H1 (cell line): Measurements from ENCODE around the gene NEK3. TPM values are rescaled to one million over a fixed set of nuclear protein-coding genes. Genes with fewer than 3 reads are reported as not detected.

ENCODE experiments used
- CTCF ChIA-PET: fragments of 300-600 bp; sonication (Branson Sonifier 250); formaldehyde crosslinking; loops from one replicate; lab custom pipeline; 2021; ENCODE audit not compliant: partially characterized antibody; lab: Charles Lee
- POLR2A ChIA-PET: fragments of 300-600 bp; sonication (Branson Sonifier 250); formaldehyde crosslinking; loops from one replicate; lab custom pipeline; 2021; ENCODE audit warnings: inconsistent platforms; ENCODE audit not compliant: partially characterized antibody; lab: Charles Lee
- DNase-seq, 2 experiments: peaks; one replicate each; pipeline versions ENCODE4 v3.0.0 to v3.0.0-alpha.2; 2010 to 2022; ENCODE audit warnings: low spot score in 2 of 2, low read depth in 1 of 2, mixed read lengths in 1 of 2
- FAIRE-seq: peaks from 2 replicates; lab custom pipeline; 2011; peaks lifted over from hg19 to GRCh38; lab: Jason Lieb, UNC
- H2AFZ ChIP-seq: 2 replicates; pipeline ENCODE4 v1.8.1; 2012; ENCODE audit warnings: low read length, inconsistent platforms
- H2AK5ac ChIP-seq: 2 replicates; pipeline ENCODE4 v1.6.1; 2013; ENCODE audit warnings: low read depth, low read length
- H2BK120ac ChIP-seq: replicated peaks from 2 replicates; pipeline ENCODE3; 2013; ENCODE audit warnings: low read depth, low read length, inconsistent platforms
- H2BK12ac ChIP-seq: 2 replicates; pipeline ENCODE4 v1.6.1; 2013; ENCODE audit warnings: low read depth, low read length
- H2BK15ac ChIP-seq: 2 replicates; pipeline ENCODE4 v1.6.1; 2013; ENCODE audit warnings: low read length
- H2BK20ac ChIP-seq: 2 replicates; pipeline ENCODE4 v1.6.1; 2013; ENCODE audit warnings: low read length
- H2BK5ac ChIP-seq: 2 replicates; pipeline ENCODE4 v1.6.1; 2013; ENCODE audit warnings: low read depth, low read length
- H3K14ac ChIP-seq: 2 replicates; pipeline ENCODE4 v1.6.1; 2013; ENCODE audit warnings: inconsistent platforms; ENCODE audit not compliant: insufficient read length
- H3K18ac ChIP-seq: 2 replicates; pipeline ENCODE4 v1.6.1; 2013; ENCODE audit warnings: low read length; ENCODE audit errors: extremely low read depth
- H3K23ac ChIP-seq: 2 replicates; pipeline ENCODE4 v1.6.1; 2013; ENCODE audit warnings: inconsistent platforms; ENCODE audit not compliant: insufficient read length
- H3K23me2 ChIP-seq: 2 replicates; pipeline ENCODE4 v1.6.1; 2013; ENCODE audit warnings: low read depth, low read length
- H3K27ac ChIP-seq: 2 replicates; pipeline ENCODE4 v1.6.1; 2011; ENCODE audit warnings: low read depth, low read length, inconsistent platforms
- H3K27me3 ChIP-seq, 4 experiments: replicated peaks in 1 of 4; 1 replicate in 1 of 4; 2 replicates in 3 of 4; pipeline versions ENCODE4 v1.6.1 to v1.8.1; 2011 to 2013; ENCODE audit warnings: low read length in 3 of 4, mild to moderate bottlenecking in 3 of 4, inconsistent platforms in 2 of 4, mixed read lengths in 2 of 4, moderate library complexity in 1 of 4; ENCODE audit not compliant: control insufficient read depth in 3 of 4, insufficient read depth in 3 of 4; ENCODE audit errors: extremely low read depth in 1 of 4
- H3K36me3 ChIP-seq, 4 experiments: 2 replicates each; pipeline versions ENCODE4 v1.6.1 to v1.8.1; 2011 to 2013; ENCODE audit warnings: mild to moderate bottlenecking in 4 of 4, low read length in 3 of 4, moderate library complexity in 2 of 4, control low read depth in 1 of 4, inconsistent platforms in 1 of 4; ENCODE audit not compliant: insufficient read depth in 4 of 4, control insufficient read depth in 2 of 4
- H3K4ac ChIP-seq: replicated peaks from 2 replicates; pipeline ENCODE3; 2013; ENCODE audit warnings: low read length, low read depth, mixed read lengths, inconsistent platforms; ENCODE audit not compliant: insufficient read length
- H3K4me1 ChIP-seq, 4 experiments: replicated peaks in 1 of 4; 1 replicate in 1 of 4; 2 replicates in 3 of 4; pipeline versions ENCODE4 v1.6.1 to v1.8.1; 2011 to 2013; ENCODE audit warnings: low read length in 3 of 4, inconsistent platforms in 2 of 4, mixed read lengths in 1 of 4; ENCODE audit not compliant: insufficient read depth in 4 of 4, control insufficient read depth in 3 of 4
- H3K4me2 ChIP-seq, 2 experiments: 2 replicates each; pipeline versions ENCODE4 v1.6.1 to v1.8.1; 2011 to 2013; ENCODE audit warnings: low read depth in 2 of 2, low read length in 2 of 2, control low read depth in 1 of 2, inconsistent platforms in 1 of 2, mild to moderate bottlenecking in 1 of 2; ENCODE audit not compliant: insufficient read depth in 1 of 2
- H3K4me3 ChIP-seq, 4 experiments: fragments of 200-600, 300-600 bp in 1 of 4; sonication (generic), shearing (Covaris generic), sonication (Bioruptor Twin) in 1 of 4; 2 replicates each; pipeline versions ENCODE4 v1.5.1 to v1.8.1; 2011 to 2016; ENCODE audit warnings: low read length in 4 of 4, low read depth in 3 of 4, control low read depth in 2 of 4, inconsistent platforms in 2 of 4, mild to moderate bottlenecking in 2 of 4, mixed read lengths in 1 of 4, moderate library complexity in 1 of 4; ENCODE audit not compliant: insufficient read depth in 2 of 4; ENCODE audit errors: extremely low read depth in 1 of 4
- H3K56ac ChIP-seq: replicated peaks from 2 replicates; pipeline ENCODE3; 2013; ENCODE audit warnings: low read depth, mild to moderate bottlenecking, mixed read lengths, low read length, inconsistent platforms; ENCODE audit not compliant: insufficient read length
- H3K79me1 ChIP-seq: 2 replicates; pipeline ENCODE4 v1.6.1; 2013; ENCODE audit warnings: low read depth, low read length, control low read depth
- H3K79me2 ChIP-seq, 2 experiments: 2 replicates each; pipeline versions ENCODE4 v1.6.1 to v1.8.1; 2012 to 2013; ENCODE audit warnings: low read length in 2 of 2, mild to moderate bottlenecking in 2 of 2, inconsistent platforms in 1 of 2; ENCODE audit not compliant: insufficient read depth in 2 of 2, control insufficient read depth in 1 of 2
- H3K9ac ChIP-seq, 4 experiments: replicated peaks in 1 of 4; 1 replicate in 1 of 4; 2 replicates in 3 of 4; pipeline versions ENCODE4 v1.6.1 to v1.8.1; 2011 to 2013; ENCODE audit warnings: low read depth in 3 of 4, low read length in 3 of 4, control low read depth in 2 of 4, mild to moderate bottlenecking in 2 of 4, moderate library complexity in 2 of 4, inconsistent platforms in 1 of 4; ENCODE audit errors: extremely low read depth in 1 of 4
- H3K9me3 ChIP-seq, 2 experiments: 2 replicates each; pipeline versions ENCODE4 v1.6.1 to v1.8.1; 2012 to 2013; ENCODE audit warnings: mild to moderate bottlenecking in 2 of 2, moderate library complexity in 2 of 2, control low read depth in 1 of 2, inconsistent platforms in 1 of 2, low read depth in 1 of 2, low read length in 1 of 2, mixed read lengths in 1 of 2; ENCODE audit not compliant: insufficient read depth in 2 of 2
- H4K20me1 ChIP-seq, 2 experiments: replicated peaks in 1 of 2; 2 replicates each; pipeline versions ENCODE3 to v1.8.1; 2011 to 2013; ENCODE audit warnings: inconsistent platforms in 2 of 2, low read length in 2 of 2, mild to moderate bottlenecking in 1 of 2; ENCODE audit not compliant: insufficient read depth in 2 of 2, control insufficient read depth in 1 of 2
- H4K5ac ChIP-seq: 2 replicates; pipeline ENCODE4 v1.6.1; 2013; ENCODE audit warnings: low read length, low read depth, mixed read lengths, inconsistent platforms; ENCODE audit not compliant: insufficient read length
- H4K8ac ChIP-seq: 2 replicates; pipeline ENCODE4 v1.8.0; 2013; ENCODE audit warnings: mild to moderate bottlenecking, moderate library complexity, low read length, inconsistent platforms; ENCODE audit not compliant: insufficient read depth; ENCODE audit errors: extremely low read depth
- H4K91ac ChIP-seq: replicated peaks from 2 replicates; pipeline ENCODE3; 2013; ENCODE audit warnings: low read length, mixed read lengths, inconsistent platforms; ENCODE audit not compliant: insufficient read length
- CBX8 ChIP-seq: fragments of 300-800, 300-1000 bp; sonication (generic); IDR thresholded peaks from 2 replicates; pipeline ENCODE4 v1.7.1; 2016; ENCODE audit warnings: low read depth, low read length, borderline replicate concordance
- E2F6 ChIP-seq: IDR thresholded peaks from 2 replicates; pipeline ENCODE4 v1.6.1; 2012; ENCODE audit warnings: inconsistent platforms
- KDM4A ChIP-seq: IDR thresholded peaks from one replicate; pipeline ENCODE4 v1.7.1; 2012; ENCODE audit warnings: low read depth, mild to moderate bottlenecking, moderate library complexity, low read length, inconsistent platforms; ENCODE audit not compliant: severe bottlenecking
- POLR2A ChIP-seq, 2 experiments: IDR thresholded peaks; 1 replicate in 1 of 2; 2 replicates in 1 of 2; pipeline ENCODE4 v1.6.1; 2011; ENCODE audit warnings: low read depth in 2 of 2, low read length in 2 of 2, mild to moderate bottlenecking in 2 of 2; ENCODE audit errors: control extremely low read depth in 1 of 2
- POLR2AphosphoS5 ChIP-seq: IDR thresholded peaks from 2 replicates; pipeline ENCODE4 v1.6.1; 2011; ENCODE audit warnings: low read depth, low read length
- RXRA ChIP-seq: IDR thresholded peaks from 2 replicates; pipeline ENCODE4 v1.6.1; 2011; ENCODE audit warnings: low read depth, mild to moderate bottlenecking, low read length, moderate library complexity; ENCODE audit not compliant: insufficient read depth
- SP1 ChIP-seq: IDR thresholded peaks from 2 replicates; pipeline ENCODE4 v1.6.1; 2011; ENCODE audit warnings: low read depth, low read length
- WGBS, 2 experiments: shearing (Covaris generic) in 1 of 2; methylation state at CpG; one replicate each; pipeline versions ENCODE4 v1.1.6 to v1.1.7; 2013 to 2015; ENCODE audit warnings: low lambda C conversion rate in 2 of 2, mixed read lengths in 2 of 2, inconsistent platforms in 1 of 2, low coverage in 1 of 2, missing lambda C conversion rate in 1 of 2; ENCODE audit not compliant: insufficient replicate concordance in 2 of 2, insufficient coverage in 1 of 2, insufficient read length in 1 of 2; ENCODE audit errors: extremely low coverage in 1 of 2, missing lambda C conversion rate in 1 of 2; 5-methylcytosine and 5-hydroxymethylcytosine counted together
- long read RNA-seq, 2 experiments: library from RNA in 1 of 2; library from capped mRNA in 1 of 2; stranded (forward); transcript quantifications; one replicate each; pipeline ENCODE4 v2.0.0, GENCODE V29; 2021; ENCODE audit warnings: inconsistent platforms in 1 of 2
- polyA minus RNA-seq, 3 experiments: library from RNA; depleted of rRNA, polyadenylated mRNA; stranded (reverse); fragments of >200 nt; gene quantifications; 1 replicate in 2 of 3; 2 replicates in 1 of 3; pipeline ENCODE4 v1.2.3, GENCODE V29; 2011
- polyA plus RNA-seq, 7 experiments: library from polyadenylated mRNA; depleted of rRNA in 3 of 7; stranded (reverse) in 5 of 7; unstranded in 2 of 7; fragments of >200 nt in 5 of 7; fragments of 200-250 nt in 2 of 7; gene quantifications; 1 replicate in 5 of 7; 2 replicates in 1 of 7; 4 replicates in 1 of 7; pipeline versions ENCODE4 v1.2.1 to v1.2.3, GENCODE V29; 2011 to 2013; ENCODE audit warnings: missing spikeins in 2 of 7, mixed read lengths in 2 of 7
- total RNA-seq: library from RNA; stranded (reverse); fragmentation: NEBNext Ultra II Directional; extraction: Animal tissue kit (Norgen Biotek cat#: 25700); gene quantifications from 2 replicates; pipeline ENCODE4 v1.2.1, GENCODE V29; 2021

NEK3 gene
- total RNA-seq = 24.5 and 26.0 TPM in 2 replicates
- 9.0 and 11.4 TPM in 2 replicates for polyA plus RNA-seq (2011; rRNA removed)
- polyA plus RNA-seq (2011; cell fraction: cytosol; rRNA removed) = 20.5 TPM
- polyA plus RNA-seq (2011; cell fraction: nucleus; rRNA removed) = 5.7 TPM
- polyA plus RNA-seq (2012, experiment 1 of 2) = 12.2 to 16.2 TPM (median 12.7 TPM) in 4 replicates
- polyA plus RNA-seq (2012, experiment 2 of 2) = 1.3 TPM
- 44.5 TPM for polyA plus RNA-seq (2013, experiment 1 of 2)
- 41.8 TPM for polyA plus RNA-seq (2013, experiment 2 of 2)
- polyA minus RNA-seq (2011; rRNA and poly(A)+ RNA removed) = 5.6 and 5.9 TPM in 2 replicates
- polyA minus RNA-seq (2011; cell fraction: cytosol; rRNA and poly(A)+ RNA removed) = 10.2 TPM
- polyA minus RNA-seq (2011; cell fraction: nucleus; rRNA and poly(A)+ RNA removed) = 10.4 TPM
- long read RNA-seq, experiment 1, partial matches to known transcripts = 1 of 6 reads
- long read RNA-seq, experiment 1, other reads (novel, unspliced or antisense) = 2 of 6 reads
- long read RNA-seq, experiment 2, transcript NEK3-205 (16 exons, 2,396 nt) = major isoform, 8 of 27 reads
- long read RNA-seq, experiment 2, partial matches to known transcripts = 3 of 27 reads
- long read RNA-seq, experiment 2, other reads (novel, unspliced or antisense) = 15 of 27 reads

GRCh38 chr13:52159159-52159982 is at the start of gene NEK3:
NEK3 (minus strand) TSS chr13:52159597; CDS start chr13:52156191, 3,406 bp downstream.
- FAIRE-seq (peak; percentile 24), DNase-seq (peak; percentile 23 to 86)
- WGBS, 2 experiments = 7% methylated on average over 63 of the region's 74 CpGs; no CpG with 5 or more reads in 1 of the 2 experiments
- peak; percentile 98 for TF ChIP-seq KDM4A
- TF ChIP-seq E2F6 = peak; percentile 99
- no peak for TF ChIP-seq RXRA
- TF ChIP-seq POLR2AphosphoS5 = 0 out of 2 replicates have a peak, but pooled peaks have one; percentile 10
- no peak for TF ChIP-seq CBX8
- peak in 1 of 2 experiments; percentile 36; a peak in 1 of 3 replicates for TF ChIP-seq POLR2A (IDR thresholded peaks at IDR 0.05; ENCODE audit: control extremely low read depth in 1 of 2, low read depth in 2 of 2, low read length in 2 of 2)
- TF ChIP-seq SP1 = no peak

More at GRCh38 chr13:52159159-52159982, at the start of gene NEK3:
- peak within 1 kb of the TSS; percentile 70; the same call in 1 of the 2 replicates for H2BK12ac ChIP-seq
- H2AK5ac ChIP-seq = peak within 1 kb of the TSS; percentile 43; the same call in 1 of the 2 replicates
- H3K4me3 ChIP-seq = peak within 1 kb of the TSS; percentile 69 to 91 (median 77)
- no peaks in the 10 kb centered on the region for H3K79me1 ChIP-seq
- H3K4me2 ChIP-seq = peak within 1 kb of the TSS; percentile 71 to 80
- H2BK20ac ChIP-seq = peak within 1 kb of the TSS; percentile 34; the same call in 1 of the 2 replicates
- no peak within 1 kb of the TSS for H3K23ac ChIP-seq
- no peak within 1 kb of the TSS for H3K27ac ChIP-seq
- no peak within 1 kb of the TSS for H4K91ac ChIP-seq
- H3K9ac ChIP-seq = peak within 1 kb of the TSS; percentile 49 to 84 (median 61); a peak in 6 of 7 replicates
- H4K8ac ChIP-seq = peak within 1 kb of the TSS; percentile 72
- H2BK15ac ChIP-seq = no peak within 1 kb of the TSS
- peaks cover 2 to 4% (median 2%) of the 10 kb centered on the region in 4 experiments; a peak in 4 of 7 replicates for H3K4me1 ChIP-seq
- H3K36me3 ChIP-seq = no peaks in the 10 kb centered on the region
- no peak within 1 kb of the TSS for H3K56ac ChIP-seq
- H2AFZ ChIP-seq = peak within 1 kb of the TSS; percentile 86
- H3K23me2 ChIP-seq = no peaks in the 10 kb centered on the region; the same call in 1 of the 2 replicates
- H2BK120ac ChIP-seq = no peak within 1 kb of the TSS
- H4K20me1 ChIP-seq = no peaks in the 10 kb centered on the region
- ChIA-PET CTCF (interaction anchor here (0.8 to 2.2 kb wide), 5 partner anchors 15 to 292 kb away, joined by 3 to 8 read pairs (median 5); no protein-coding TSS in a partner anchor), POLR2A (interaction anchor here (0.7 to 1.0 kb wide), 3 partner anchors 8 to 580 kb away, joined by 4 read pairs; partner anchors contain the start of gene CNMD)
- H3K9me3 ChIP-seq = peaks cover 0 to 4% of the 10 kb centered on the region in 2 experiments; a peak in 1 of 4 replicates
- H3K4ac ChIP-seq = no peak within 1 kb of the TSS
- H4K5ac ChIP-seq = peak within 1 kb of the TSS; percentile 4
- peaks cover 2 to 8% (median 7%) of the 10 kb centered on the region in 4 experiments for H3K27me3 ChIP-seq
- H3K79me2 ChIP-seq = no peaks in the 10 kb centered on the region
- H3K14ac ChIP-seq = no peak within 1 kb of the TSS
- H3K18ac ChIP-seq = peak within 1 kb of the TSS; percentile 3; the same call in 1 of the 2 replicates
- no peak within 1 kb of the TSS for H2BK5ac ChIP-seq
